Mesendoderm (in vitro differentiated cells): ENCODE measurements around the gene KCNQ1.

Experiments
- DNase-seq: peaks from one replicate; pipeline ENCODE4 v3.0.0; 2013
- H2AK5ac ChIP-seq: 2 replicates; pipeline ENCODE4 v1.6.1; 2013; ENCODE audit warnings: low read length, inconsistent platforms
- H2BK120ac ChIP-seq: 2 replicates; pipeline ENCODE4 v1.6.1; 2013; ENCODE audit warnings: low read depth, mild to moderate bottlenecking, low read length, moderate library complexity, mixed read lengths
- H2BK15ac ChIP-seq: replicated peaks from 2 replicates; pipeline ENCODE4 v1.6.1; 2013; ENCODE audit warnings: low read depth, mild to moderate bottlenecking, moderate library complexity
- H2BK5ac ChIP-seq: 2 replicates; pipeline ENCODE4 v1.6.1; 2013; ENCODE audit warnings: low read length, inconsistent platforms
- H3K18ac ChIP-seq: 2 replicates; pipeline ENCODE4 v1.6.1; 2013; ENCODE audit warnings: mild to moderate bottlenecking, low read length, mixed read lengths
- H3K23ac ChIP-seq: one replicate; pipeline ENCODE4 v1.6.1; 2013; ENCODE audit warnings: low read length
- H3K27ac ChIP-seq: 2 replicates; pipeline ENCODE4 v1.5.1; 2013; ENCODE audit warnings: low read depth, mild to moderate bottlenecking, inconsistent platforms, low read length, moderate library complexity
- H3K27me3 ChIP-seq: 2 replicates; pipeline ENCODE4 v1.6.1; 2013; ENCODE audit warnings: low read length, control low read depth, mild to moderate bottlenecking, inconsistent platforms; ENCODE audit not compliant: insufficient read depth, poor library complexity
- H3K36me3 ChIP-seq: 2 replicates; pipeline ENCODE4 v1.6.1; 2013; ENCODE audit warnings: low read length, inconsistent platforms; ENCODE audit not compliant: control insufficient read depth, insufficient read depth
- H3K4ac ChIP-seq: one replicate; pipeline ENCODE4 v1.6.1; 2013; ENCODE audit warnings: low read depth, mild to moderate bottlenecking, low read length, moderate library complexity
- H3K4me1 ChIP-seq: 2 replicates; pipeline ENCODE4 v1.6.1; 2013; ENCODE audit warnings: low read depth, low read length, inconsistent platforms; ENCODE audit not compliant: control insufficient read depth
- H3K4me2 ChIP-seq: 2 replicates; pipeline ENCODE4 v1.6.1; 2013; ENCODE audit warnings: low read length
- H3K4me3 ChIP-seq: 2 replicates; pipeline ENCODE4 v1.5.1; 2013; ENCODE audit warnings: mild to moderate bottlenecking, low read length
- H3K56ac ChIP-seq: one replicate; pipeline ENCODE4 v1.6.1; 2013; ENCODE audit warnings: low read length
- H3K79me1 ChIP-seq: 2 replicates; pipeline ENCODE4 v1.6.1; 2013; ENCODE audit warnings: low read length, inconsistent platforms
- H3K79me2 ChIP-seq: 2 replicates; pipeline ENCODE4 v1.6.1; 2013; ENCODE audit warnings: mild to moderate bottlenecking, low read length; ENCODE audit not compliant: control insufficient read depth, insufficient read depth
- H3K9ac ChIP-seq: 2 replicates; pipeline ENCODE4 v1.6.1; 2013; ENCODE audit warnings: low read length, inconsistent platforms
- H4K5ac ChIP-seq: one replicate; pipeline ENCODE4 v1.6.1; 2013; ENCODE audit warnings: low read length
- H4K8ac ChIP-seq: one replicate; pipeline ENCODE4 v1.6.1; 2013; ENCODE audit warnings: low read depth, mild to moderate bottlenecking, control low read depth, low read length, moderate library complexity
- WGBS: extraction: QIAGEN DNeasy Blood & Tissue Kit; methylation state at CpG from one replicate; pipeline ENCODE4 v1.1.7; 2013; ENCODE audit warnings: low lambda C conversion rate, missing lambda C conversion rate; ENCODE audit not compliant: insufficient coverage; ENCODE audit errors: extremely low coverage; 5-methylcytosine and 5-hydroxymethylcytosine counted together

KCNQ1 gene

GRCh38 chr11:2665526-2666400 is 221.0 kb downstream of the KCNQ1 start:
- H3K4me1 ChIP-seq = no peaks in the 10 kb centered on the region
- H2BK120ac ChIP-seq = no peak overlapping the region
- no peak overlapping the region for H3K18ac ChIP-seq
- no peak overlapping the region for H3K4ac ChIP-seq
- no peak overlapping the region for H3K4me2 ChIP-seq
- H2BK15ac ChIP-seq = no peak overlapping the region
- H4K8ac ChIP-seq = no peak overlapping the region
- no peak overlapping the region for H3K4me3 ChIP-seq
- no peak overlapping the region for H3K23ac ChIP-seq
- H3K79me2 ChIP-seq = no peaks in the 10 kb centered on the region
- H3K9ac ChIP-seq = no peak overlapping the region
- no peak for DNase-seq
- H2BK5ac ChIP-seq = no peak overlapping the region
- no CpG with 5 or more reads among the region's 11 CpGs for WGBS
- no peaks in the 10 kb centered on the region for H3K36me3 ChIP-seq
- H2AK5ac ChIP-seq = no peak overlapping the region
- H4K5ac ChIP-seq = no peak overlapping the region
- H3K27ac ChIP-seq = no peak overlapping the region
- H3K79me1 ChIP-seq = no peaks in the 10 kb centered on the region
- no peak overlapping the region for H3K56ac ChIP-seq
- H3K27me3 ChIP-seq = no peaks in the 10 kb centered on the region

- H3K36me3 ChIP-seq = no peaks in the 10 kb centered on the region
- no peak overlapping the region for H3K27ac ChIP-seq
- H3K9ac ChIP-seq = no peak overlapping the region
- no peaks in the 10 kb centered on the region for H3K4me1 ChIP-seq
- no peak overlapping the region for H2BK120ac ChIP-seq
- no peaks in the 10 kb centered on the region for H3K27me3 ChIP-seq
- H3K4ac ChIP-seq = no peak overlapping the region
- no peak overlapping the region for H4K8ac ChIP-seq
- no CpG with 5 or more reads among the region's 6 CpGs for WGBS
- no peak overlapping the region for H2AK5ac ChIP-seq
- H3K56ac ChIP-seq = no peak overlapping the region
- no peak overlapping the region for H3K4me2 ChIP-seq
- no peak overlapping the region for H2BK5ac ChIP-seq
- DNase-seq = no peak
- H2BK15ac ChIP-seq = no peak overlapping the region
- no peaks in the 10 kb centered on the region for H3K79me1 ChIP-seq
- no peaks in the 10 kb centered on the region for H3K79me2 ChIP-seq
- H3K18ac ChIP-seq = no peak overlapping the region
- no peak overlapping the region for H3K23ac ChIP-seq
- no peak overlapping the region for H4K5ac ChIP-seq
- H3K4me3 ChIP-seq = no peak overlapping the region
These were observed 221.6 kb downstream of the KCNQ1 start for GRCh38 chr11:2666401-2666741.

GRCh38 chr11:2666828-2667570 is 222.2 kb downstream of the KCNQ1 start:
- no peak overlapping the region for H3K4ac ChIP-seq
- H3K9ac ChIP-seq = no peak overlapping the region
- no peaks in the 10 kb centered on the region for H3K79me1 ChIP-seq
- H3K79me2 ChIP-seq = no peaks in the 10 kb centered on the region
- no peak overlapping the region for H2BK120ac ChIP-seq
- no peak overlapping the region for H2AK5ac ChIP-seq
- H3K4me1 ChIP-seq = no peaks in the 10 kb centered on the region
- WGBS = no CpG with 5 or more reads among the region's 15 CpGs
- H3K4me3 ChIP-seq = no peak overlapping the region
- no peak overlapping the region for H3K23ac ChIP-seq
- no peak overlapping the region for H4K8ac ChIP-seq
- no peak overlapping the region for H3K27ac ChIP-seq
- H3K4me2 ChIP-seq = no peak overlapping the region
- no peak overlapping the region for H2BK5ac ChIP-seq
- no peak overlapping the region for H2BK15ac ChIP-seq
- no peak overlapping the region for H3K56ac ChIP-seq
- H3K18ac ChIP-seq = no peak overlapping the region
- H3K27me3 ChIP-seq = no peaks in the 10 kb centered on the region
- H3K36me3 ChIP-seq = no peaks in the 10 kb centered on the region
- DNase-seq = no peak
- H4K5ac ChIP-seq = no peak overlapping the region

DNA sequence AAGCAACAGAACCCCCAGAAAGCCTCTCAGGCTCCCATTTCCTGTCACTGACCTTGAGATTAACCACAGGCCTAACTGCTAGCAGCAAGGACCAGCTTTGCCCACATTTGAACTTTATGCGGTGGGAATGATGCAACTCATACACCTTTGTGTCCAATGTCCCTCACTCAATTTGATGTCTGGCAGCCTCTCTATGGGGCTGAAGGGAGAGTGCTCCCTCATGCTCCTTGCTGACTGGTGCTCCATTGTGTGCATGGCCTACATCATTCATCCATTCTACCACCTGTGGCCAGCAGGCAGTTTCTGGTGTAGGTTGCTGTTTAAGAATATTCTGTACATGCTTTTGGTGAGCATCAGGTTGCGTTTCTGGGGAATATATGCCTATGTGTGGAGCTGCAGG is 223.1 kb downstream of the KCNQ1 start:
- Histone ChIP-seq H3K4ac (no peak overlapping the region), H2BK120ac (no peak overlapping the region), H3K27me3 (no peaks in the 10 kb centered on the region), H4K8ac (no peak overlapping the region), H2AK5ac (no peak overlapping the region), H2BK5ac (no peak overlapping the region), H3K4me1 (no peaks in the 10 kb centered on the region), H3K4me3 (no peak overlapping the region), H3K18ac (no peak overlapping the region), H3K9ac (no peak overlapping the region), H3K27ac (no peak overlapping the region), H3K56ac (no peak overlapping the region), H3K79me1 (no peaks in the 10 kb centered on the region), H3K79me2 (no peaks in the 10 kb centered on the region), H3K36me3 (no peaks in the 10 kb centered on the region), H3K23ac (no peak overlapping the region), H4K5ac (no peak overlapping the region), H3K4me2 (no peak overlapping the region), H2BK15ac (no peak overlapping the region)
- no peak for DNase-seq
- no CpG with 5 or more reads among the region's 2 CpGs for WGBS

DNA sequence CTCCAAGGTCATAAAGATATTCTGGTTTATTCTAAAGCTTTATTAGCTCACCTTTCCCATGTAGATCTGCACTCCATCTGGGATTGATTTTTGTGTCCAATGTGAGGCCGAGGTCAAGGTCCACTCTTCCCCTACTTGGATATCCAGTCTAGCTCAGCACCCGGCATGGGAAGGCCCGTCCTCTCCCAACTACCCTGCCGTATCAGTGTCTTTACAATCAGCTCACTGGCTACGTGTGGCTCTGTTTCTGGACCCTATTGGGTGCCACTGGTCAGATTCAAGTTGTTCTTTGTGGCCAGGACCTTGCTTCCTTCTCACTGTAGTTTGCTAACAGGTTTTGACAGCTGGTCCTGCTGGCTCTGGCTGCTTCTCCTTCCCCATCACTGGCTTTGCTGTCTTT is 224.1 kb downstream of the KCNQ1 start:
- Histone ChIP-seq H3K4me1 (no peaks in the 10 kb centered on the region), H3K4me2 (no peak overlapping the region), H3K36me3 (no peaks in the 10 kb centered on the region), H4K5ac (no peak overlapping the region), H2BK120ac (no peak overlapping the region), H3K27ac (no peak overlapping the region), H3K18ac (no peak overlapping the region), H3K4ac (no peak overlapping the region), H2BK5ac (no peak overlapping the region), H3K79me2 (no peaks in the 10 kb centered on the region), H3K79me1 (no peaks in the 10 kb centered on the region), H2AK5ac (no peak overlapping the region), H2BK15ac (no peak overlapping the region), H3K4me3 (no peak overlapping the region), H3K56ac (no peak overlapping the region), H4K8ac (no peak overlapping the region), H3K23ac (no peak overlapping the region), H3K9ac (no peak overlapping the region), H3K27me3 (no peaks in the 10 kb centered on the region)
- WGBS = no CpG with 5 or more reads among the region's 5 CpGs
- no peak for DNase-seq
